ENCODE data around the gene HAGH. TPM values are rescaled to one million over a fixed set of nuclear protein-coding genes. Genes with fewer than 3 reads are reported as not detected.

The HAGH gene
- polyA plus RNA-seq, 1 experiment: 11.8 TPM

GRCh38 chr16:1822801-1823200 lies 3.8 kb downstream of the HAGH start:
- no peak for DNase-seq (ENCODE audit: low read depth, low spot score)
- H3K4me3 ChIP-seq (ENCODE audit: low read depth, low read length): no peak overlapping the region
- POLR2A ChIA-PET: no interaction called here
- H3K27me3 ChIP-seq (ENCODE audit: control insufficient read depth, insufficient read depth, low read length): no peaks in the 10 kb centered on the region
- no peak for TF ChIP-seq CTCF (IDR thresholded peaks at IDR 0.05; ENCODE audit: low read depth, low read length)
- H3K9me3 ChIP-seq (ENCODE audit: control insufficient read depth, insufficient read depth, low read length): peaks cover 3% of the 10 kb centered on the region; the same call in 1 of the 2 replicates
- no peak overlapping the region for H3K27ac ChIP-seq (ENCODE audit: low read depth, low read length)
- CTCF ChIA-PET: interaction anchor here (0.6 to 1.0 kb wide), 3 partner anchors 9 to 49 kb away, joined by 3 to 9 read pairs (median 4); no protein-coding TSS in a partner anchor

- ChIA-PET POLR2A (no interaction called here), CTCF (no interaction called here)
- no peak for TF ChIP-seq CTCF (IDR thresholded peaks at IDR 0.05; ENCODE audit: low read depth, low read length)
- Histone ChIP-seq H3K27me3 (ENCODE audit: control insufficient read depth, insufficient read depth, low read length) (no peaks in the 10 kb centered on the region), H3K9me3 (ENCODE audit: control insufficient read depth, insufficient read depth, low read length) (no peaks in the 10 kb centered on the region; the same call in 1 of the 2 replicates), H3K4me3 (ENCODE audit: low read depth, low read length) (no peak overlapping the region), H3K27ac (ENCODE audit: low read depth, low read length) (no peak overlapping the region)
- no peak for DNase-seq (ENCODE audit: low read depth, low spot score)
Measured at GRCh38 chr16:1821861-1822611, 4.6 kb downstream of the HAGH start.

GRCh38 chr16:1820946-1821290 lies 5.7 kb downstream of the HAGH start:
- ChIA-PET POLR2A (no interaction called here), CTCF (no interaction called here)
- Histone ChIP-seq H3K9me3 (ENCODE audit: control insufficient read depth, insufficient read depth, low read length) (no peaks in the 10 kb centered on the region; the same call in 1 of the 2 replicates), H3K4me3 (ENCODE audit: low read depth, low read length) (no peak overlapping the region), H3K27ac (ENCODE audit: low read depth, low read length) (no peak overlapping the region), H3K27me3 (ENCODE audit: control insufficient read depth, insufficient read depth, low read length) (no peaks in the 10 kb centered on the region)
- TF ChIP-seq CTCF (IDR thresholded peaks at IDR 0.05; ENCODE audit: low read depth, low read length): no peak
- no peak for DNase-seq (ENCODE audit: low read depth, low spot score)

- CTCF ChIA-PET: no interaction called here
Measured at GRCh38 chr16:1820096-1820945, 6.3 kb downstream of the HAGH start.

More at GRCh38 chr16:1820096-1820945, 6.3 kb downstream of the HAGH start:
- DNase-seq (ENCODE audit: low read depth, low spot score): no peak
- H3K27me3 ChIP-seq (ENCODE audit: control insufficient read depth, insufficient read depth, low read length): no peaks in the 10 kb centered on the region
- TF ChIP-seq CTCF (IDR thresholded peaks at IDR 0.05; ENCODE audit: low read depth, low read length): no peak
- H3K4me3 ChIP-seq (ENCODE audit: low read depth, low read length): no peak overlapping the region
- no peak overlapping the region for H3K27ac ChIP-seq (ENCODE audit: low read depth, low read length)
- H3K9me3 ChIP-seq (ENCODE audit: control insufficient read depth, insufficient read depth, low read length): no peaks in the 10 kb centered on the region; the same call in 1 of the 2 replicates
- POLR2A ChIA-PET: no interaction called here

All from AG04450 (cell line).